GM23338 (cell line): ENCODE measurements around the gene ALDH1A2. TPM values are rescaled to one million over a fixed set of nuclear protein-coding genes. Genes with fewer than 3 reads are reported as not detected.
"Not testable (repeated sequence)": the region's sequence is repeated elsewhere in the genome, so short reads cannot be mapped to it uniquely, and the experiment has no call there.

Experiments
- ATAC-seq: fragments of 200-7000 bp; cut with Tn5 transposase; 3 replicates; pipeline ENCODE4 v1.9.1; 2020
- DNase-seq: peaks from one replicate; pipeline ENCODE4 v3.0.0-alpha.2; 2015; ENCODE audit warnings: low spot score
- H2AFZ ChIP-seq: fragments of 200-600 bp; sonication (generic); 2 replicates; pipeline ENCODE4 v1.8.0; 2016; ENCODE audit warnings: antibody characterized with exemption, mild to moderate bottlenecking, moderate library complexity
- H3F3A ChIP-seq: fragments of 200-600 bp; sonication (generic); replicated peaks from 2 replicates; pipeline ENCODE4 v1.8.0; 2017; ENCODE audit warnings: antibody characterized with exemption, mixed run types, low read depth
- H3K27ac ChIP-seq: fragments of 200-600 bp; sonication (generic); 2 replicates; pipeline ENCODE4 v1.6.1; 2016; ENCODE audit warnings: low read depth
- H3K27me3 ChIP-seq: fragments of 200-600 bp; sonication (generic); 2 replicates; pipeline ENCODE4 v1.8.0; 2016; ENCODE audit warnings: mild to moderate bottlenecking, mixed run types, moderate library complexity; ENCODE audit not compliant: insufficient read depth
- H3K36me3 ChIP-seq: fragments of 200-600 bp; sonication (generic); 2 replicates; pipeline ENCODE4 v1.8.0; 2016; ENCODE audit warnings: mild to moderate bottlenecking; ENCODE audit not compliant: insufficient read depth
- H3K4me1 ChIP-seq: fragments of 200-600 bp; sonication (generic); 2 replicates; pipeline ENCODE4 v1.8.0; 2016; ENCODE audit warnings: mild to moderate bottlenecking, moderate library complexity; ENCODE audit not compliant: insufficient read depth
- H3K4me2 ChIP-seq: fragments of 200-600 bp; sonication (generic); 2 replicates; pipeline ENCODE4 v1.7.1; 2017; ENCODE audit warnings: mixed run types
- H3K4me3 ChIP-seq: fragments of 200-600 bp; sonication (generic); 2 replicates; pipeline ENCODE4 v1.6.1; 2016; ENCODE audit warnings: mixed run types
- H3K79me2 ChIP-seq: fragments of 200-600 bp; sonication (generic); replicated peaks from 2 replicates; pipeline ENCODE4 v1.8.0; 2017; ENCODE audit warnings: mild to moderate bottlenecking; ENCODE audit not compliant: insufficient read depth
- H3K9me2 ChIP-seq: fragments of 200-600 bp; sonication (generic); 2 replicates; pipeline ENCODE4 v1.8.0; 2017; ENCODE audit not compliant: insufficient read depth
- H4K20me1 ChIP-seq: fragments of 200-600 bp; sonication (generic); replicated peaks from 2 replicates; pipeline ENCODE4 v1.8.0; 2017; ENCODE audit warnings: mild to moderate bottlenecking; ENCODE audit not compliant: insufficient read depth
- H3K27ac Mint-ChIP-seq: 2 replicates; pipeline ENCODE4 v1.8.0; 2020; ENCODE audit warnings: inconsistent platforms, mild to moderate bottlenecking, moderate library complexity, mixed read lengths
- H3K27me3 Mint-ChIP-seq: 3 replicates; pipeline ENCODE4 v1.8.0; 2022; ENCODE audit warnings: low read depth, mild to moderate bottlenecking, moderate library complexity, mixed read lengths, inconsistent platforms; ENCODE audit not compliant: insufficient read depth, poor library complexity
- H3K36me3 Mint-ChIP-seq: 3 replicates; pipeline ENCODE4 v1.8.0; 2021; ENCODE audit warnings: low read depth, mild to moderate bottlenecking, inconsistent platforms, moderate library complexity, mixed read lengths
- H3K4me1 Mint-ChIP-seq: 3 replicates; pipeline ENCODE4 v1.8.0; 2020; ENCODE audit warnings: mild to moderate bottlenecking, inconsistent platforms, mixed read lengths
- H3K4me3 Mint-ChIP-seq: 3 replicates; pipeline ENCODE4 v1.8.0; 2021; ENCODE audit warnings: moderate library complexity, mild to moderate bottlenecking, inconsistent platforms, mixed read lengths
- H3K9me3 Mint-ChIP-seq: 3 replicates; pipeline ENCODE4 v1.8.0; 2020; ENCODE audit warnings: moderate library complexity, mild to moderate bottlenecking, inconsistent platforms, mixed read lengths
- EZH2 ChIP-seq: fragments of 200-600 bp; sonication (generic); IDR thresholded peaks from one replicate; pipeline ENCODE4 v1.8.0; 2017; ENCODE audit warnings: antibody characterized with exemption, mild to moderate bottlenecking, low read depth; ENCODE audit not compliant: unreplicated experiment
- EZH2phosphoT487 ChIP-seq: fragments of 200-600 bp; sonication (generic); IDR thresholded peaks from one replicate; pipeline ENCODE4 v1.8.1; 2018; ENCODE audit warnings: antibody characterized with exemption; ENCODE audit not compliant: unreplicated experiment
- JUNB ChIP-seq: IDR thresholded peaks from one replicate; pipeline ENCODE4 v1.6.1; 2016; ENCODE audit warnings: antibody characterized with exemption; ENCODE audit not compliant: unreplicated experiment
- NANOG ChIP-seq: IDR thresholded peaks from 2 replicates; pipeline ENCODE4 v1.6.1; 2016; ENCODE audit warnings: antibody characterized with exemption, borderline replicate concordance
- POLR2AphosphoS5 ChIP-seq: IDR thresholded peaks from 2 replicates; pipeline ENCODE4 v1.6.1; 2016; ENCODE audit warnings: antibody characterized with exemption, low read depth
- STAT1 ChIP-seq: IDR thresholded peaks from one replicate; pipeline ENCODE4 v1.6.1; 2016; ENCODE audit warnings: antibody characterized with exemption; ENCODE audit not compliant: unreplicated experiment
- ZNF114 ChIP-seq: fragments of 250-450 bp; sonication (Bioruptor Pico); IDR thresholded peaks from 2 replicates; pipeline ENCODE4 v1.5.0; 2020; ENCODE audit warnings: mild to moderate bottlenecking, moderate library complexity
- ZNF331 ChIP-seq: fragments of 250-450 bp; sonication (Bioruptor Pico); IDR thresholded peaks from 2 replicates; pipeline ENCODE4 v1.5.0; 2020; ENCODE audit warnings: low read depth, mild to moderate bottlenecking, moderate library complexity
- polyA plus RNA-seq: library from polyadenylated mRNA; unstranded; fragments of >200 nt; fragmentation: Nextera tagmentation; extraction: Ambion mirVana; gene quantifications from 2 replicates; pipeline ENCODE4 v1.2.1, GENCODE V29; 2016
- total RNA-seq: library from RNA; depleted of rRNA; stranded (reverse); fragments of >200 nt; shearing (Covaris generic); gene quantifications from 2 replicates; pipeline ENCODE4 v1.2.3, GENCODE V29; 2014
- TF ChIP-seq, protein P1 (sequence below): IDR thresholded peaks from one replicate; pipeline ENCODE4 v1.6.1; 2018; ENCODE audit warnings: antibody characterized with exemption; ENCODE audit not compliant: unreplicated experiment
- TF ChIP-seq, protein P2 (sequence below): IDR thresholded peaks from 2 replicates; pipeline ENCODE4 v1.6.1; 2016; ENCODE audit warnings: antibody characterized with exemption
- TF ChIP-seq, protein P3 (sequence below), 2 experiments: fragments of 200-600 bp in 1 of 2; sonication (generic) in 1 of 2; conservative IDR thresholded peaks; 2 replicates each; pipeline versions ENCODE4 v1.5.1 to v1.6.1; 2016 to 2017; ENCODE audit warnings: antibody characterized with exemption in 2 of 2, low read depth in 2 of 2, mild to moderate bottlenecking in 2 of 2, moderate library complexity in 1 of 2

Gene ALDH1A2
- total and polyA plus RNA-seq, 2 experiments from 2014 or later = 0.80 TPM; not detected in 1

DNA sequence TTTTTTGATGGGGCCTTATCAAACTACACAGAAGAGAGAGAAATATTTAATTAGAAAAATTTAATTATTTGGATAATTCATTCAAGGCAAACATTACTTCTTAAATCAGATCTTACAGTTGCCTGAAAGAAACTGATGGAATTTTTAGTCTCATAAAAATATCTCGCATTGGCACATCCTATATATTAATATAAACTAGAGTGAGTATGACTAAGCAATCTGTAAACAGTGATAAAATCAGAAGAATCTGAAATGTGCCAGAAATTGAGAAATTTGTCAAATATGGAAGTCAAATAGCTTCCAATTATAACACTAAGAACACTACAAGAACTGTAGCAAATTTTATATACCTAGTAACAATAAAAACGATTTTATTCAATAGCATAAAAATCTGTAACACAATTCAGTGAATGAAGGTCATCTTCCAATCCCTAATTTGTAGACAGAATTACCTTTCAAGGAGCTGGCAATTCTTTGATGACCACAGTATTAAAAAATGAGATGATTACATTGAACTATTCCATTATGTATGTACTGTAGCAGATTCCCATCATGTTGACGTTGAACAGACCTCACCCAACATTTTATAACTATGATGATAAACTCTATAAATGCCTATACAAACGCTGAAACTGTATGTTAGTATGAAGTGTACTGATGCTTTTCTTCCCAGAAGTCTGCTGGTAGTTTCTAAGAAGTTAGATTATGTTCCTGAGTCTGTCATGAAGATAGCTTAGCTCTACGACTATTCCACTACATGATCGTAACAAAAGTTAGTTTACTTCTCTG is 63.0 kb downstream of the ALDH1A2 start (continued):
- TF ChIP-seq, protein P1, sequence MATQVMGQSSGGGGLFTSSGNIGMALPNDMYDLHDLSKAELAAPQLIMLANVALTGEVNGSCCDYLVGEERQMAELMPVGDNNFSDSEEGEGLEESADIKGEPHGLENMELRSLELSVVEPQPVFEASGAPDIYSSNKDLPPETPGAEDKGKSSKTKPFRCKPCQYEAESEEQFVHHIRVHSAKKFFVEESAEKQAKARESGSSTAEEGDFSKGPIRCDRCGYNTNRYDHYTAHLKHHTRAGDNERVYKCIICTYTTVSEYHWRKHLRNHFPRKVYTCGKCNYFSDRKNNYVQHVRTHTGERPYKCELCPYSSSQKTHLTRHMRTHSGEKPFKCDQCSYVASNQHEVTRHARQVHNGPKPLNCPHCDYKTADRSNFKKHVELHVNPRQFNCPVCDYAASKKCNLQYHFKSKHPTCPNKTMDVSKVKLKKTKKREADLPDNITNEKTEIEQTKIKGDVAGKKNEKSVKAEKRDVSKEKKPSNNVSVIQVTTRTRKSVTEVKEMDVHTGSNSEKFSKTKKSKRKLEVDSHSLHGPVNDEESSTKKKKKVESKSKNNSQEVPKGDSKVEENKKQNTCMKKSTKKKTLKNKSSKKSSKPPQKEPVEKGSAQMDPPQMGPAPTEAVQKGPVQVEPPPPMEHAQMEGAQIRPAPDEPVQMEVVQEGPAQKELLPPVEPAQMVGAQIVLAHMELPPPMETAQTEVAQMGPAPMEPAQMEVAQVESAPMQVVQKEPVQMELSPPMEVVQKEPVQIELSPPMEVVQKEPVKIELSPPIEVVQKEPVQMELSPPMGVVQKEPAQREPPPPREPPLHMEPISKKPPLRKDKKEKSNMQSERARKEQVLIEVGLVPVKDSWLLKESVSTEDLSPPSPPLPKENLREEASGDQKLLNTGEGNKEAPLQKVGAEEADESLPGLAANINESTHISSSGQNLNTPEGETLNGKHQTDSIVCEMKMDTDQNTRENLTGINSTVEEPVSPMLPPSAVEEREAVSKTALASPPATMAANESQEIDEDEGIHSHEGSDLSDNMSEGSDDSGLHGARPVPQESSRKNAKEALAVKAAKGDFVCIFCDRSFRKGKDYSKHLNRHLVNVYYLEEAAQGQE = no peak

DNA sequence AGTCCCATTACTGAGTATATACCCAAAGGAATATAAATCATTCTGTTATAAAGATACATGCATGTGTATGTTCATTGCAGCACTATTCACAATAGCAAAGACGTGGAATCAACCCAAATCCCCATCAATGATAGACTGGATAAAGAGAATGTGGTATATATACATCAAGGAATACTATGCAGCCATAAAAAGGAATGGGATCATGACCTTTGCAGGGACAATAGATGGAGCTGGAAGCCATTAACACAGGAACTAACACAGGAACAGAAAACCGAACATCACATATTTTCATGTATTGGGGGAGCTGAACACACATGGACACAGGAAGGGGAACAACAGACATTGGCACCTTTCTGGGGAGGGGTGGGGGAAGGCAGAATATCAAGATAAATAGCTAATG is 65.8 kb downstream of the ALDH1A2 start:
- not testable (repeated sequence) for H3F3A ChIP-seq, H3K79me2 ChIP-seq, H3K36me3 Mint-ChIP-seq, H4K20me1 ChIP-seq, H3K9me2 ChIP-seq, H3K27me3 Mint-ChIP-seq, ATAC-seq, H3K4me1 Mint-ChIP-seq, H3K4me3 ChIP-seq, H3K4me1 ChIP-seq, H2AFZ ChIP-seq, H3K4me3 Mint-ChIP-seq, H3K27me3 ChIP-seq, H3K36me3 ChIP-seq, H3K27ac Mint-ChIP-seq, H3K4me2 ChIP-seq, H3K27ac ChIP-seq, DNase-seq
- peaks cover 11% of the 10 kb centered on the region; the same call in 2 of the 3 replicates for H3K9me3 Mint-ChIP-seq

DNA sequence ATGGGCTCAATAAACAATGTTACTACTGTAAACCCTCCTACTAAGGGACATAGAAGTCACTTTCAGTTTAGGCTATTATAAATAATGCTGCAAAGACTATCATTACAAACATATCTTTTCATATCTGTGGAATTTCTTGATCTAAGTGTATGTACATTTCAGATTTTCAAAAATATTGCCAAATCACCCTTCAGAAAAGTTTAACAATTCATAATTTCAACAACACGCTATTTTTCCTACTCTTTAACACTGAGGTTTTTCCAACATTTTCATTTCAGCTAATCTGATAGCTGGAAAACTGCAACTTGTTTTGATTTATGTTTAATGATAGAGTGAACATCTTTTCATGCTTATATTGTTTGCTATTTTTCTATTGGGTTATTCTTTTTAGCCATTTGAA is 69.0 kb downstream of the ALDH1A2 start:
- H3K27me3 ChIP-seq = no peaks in the 10 kb centered on the region
- Mint-ChIP-seq H3K27ac (no peak overlapping the region), H3K9me3 (peaks cover 11% of the 10 kb centered on the region; the same call in 2 of the 3 replicates), H3K27me3 (no peaks in the 10 kb centered on the region), H3K4me3 (no peak overlapping the region), H3K36me3 (no peaks in the 10 kb centered on the region), H3K4me1 (no peaks in the 10 kb centered on the region)
- DNase-seq (no peak), ATAC-seq (no peak)
- H3K4me3 ChIP-seq = no peak overlapping the region
- H3K27ac ChIP-seq = no peak overlapping the region
- no peak overlapping the region for H2AFZ ChIP-seq
- no peaks in the 10 kb centered on the region for H3K36me3 ChIP-seq
- no peak overlapping the region for H3K4me2 ChIP-seq
- no peaks in the 10 kb centered on the region for H3K79me2 ChIP-seq
- H4K20me1 ChIP-seq = no peaks in the 10 kb centered on the region
- H3K9me2 ChIP-seq = no peaks in the 10 kb centered on the region
- no peaks in the 10 kb centered on the region for H3F3A ChIP-seq
- H3K4me1 ChIP-seq = no peaks in the 10 kb centered on the region
- TF ChIP-seq ZNF114 (no peak), POLR2AphosphoS5 (no peak), STAT1 (no peak), JUNB (no peak), EZH2phosphoT487 (no peak), EZH2 (no peak), NANOG (no peak), ZNF331 (CRISPR knock-in tag) (no peak)
- TF ChIP-seq, protein P2, sequence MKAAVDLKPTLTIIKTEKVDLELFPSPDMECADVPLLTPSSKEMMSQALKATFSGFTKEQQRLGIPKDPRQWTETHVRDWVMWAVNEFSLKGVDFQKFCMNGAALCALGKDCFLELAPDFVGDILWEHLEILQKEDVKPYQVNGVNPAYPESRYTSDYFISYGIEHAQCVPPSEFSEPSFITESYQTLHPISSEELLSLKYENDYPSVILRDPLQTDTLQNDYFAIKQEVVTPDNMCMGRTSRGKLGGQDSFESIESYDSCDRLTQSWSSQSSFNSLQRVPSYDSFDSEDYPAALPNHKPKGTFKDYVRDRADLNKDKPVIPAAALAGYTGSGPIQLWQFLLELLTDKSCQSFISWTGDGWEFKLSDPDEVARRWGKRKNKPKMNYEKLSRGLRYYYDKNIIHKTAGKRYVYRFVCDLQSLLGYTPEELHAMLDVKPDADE = no peak
- TF ChIP-seq, protein P1 = no peak
- TF ChIP-seq, protein P3, sequence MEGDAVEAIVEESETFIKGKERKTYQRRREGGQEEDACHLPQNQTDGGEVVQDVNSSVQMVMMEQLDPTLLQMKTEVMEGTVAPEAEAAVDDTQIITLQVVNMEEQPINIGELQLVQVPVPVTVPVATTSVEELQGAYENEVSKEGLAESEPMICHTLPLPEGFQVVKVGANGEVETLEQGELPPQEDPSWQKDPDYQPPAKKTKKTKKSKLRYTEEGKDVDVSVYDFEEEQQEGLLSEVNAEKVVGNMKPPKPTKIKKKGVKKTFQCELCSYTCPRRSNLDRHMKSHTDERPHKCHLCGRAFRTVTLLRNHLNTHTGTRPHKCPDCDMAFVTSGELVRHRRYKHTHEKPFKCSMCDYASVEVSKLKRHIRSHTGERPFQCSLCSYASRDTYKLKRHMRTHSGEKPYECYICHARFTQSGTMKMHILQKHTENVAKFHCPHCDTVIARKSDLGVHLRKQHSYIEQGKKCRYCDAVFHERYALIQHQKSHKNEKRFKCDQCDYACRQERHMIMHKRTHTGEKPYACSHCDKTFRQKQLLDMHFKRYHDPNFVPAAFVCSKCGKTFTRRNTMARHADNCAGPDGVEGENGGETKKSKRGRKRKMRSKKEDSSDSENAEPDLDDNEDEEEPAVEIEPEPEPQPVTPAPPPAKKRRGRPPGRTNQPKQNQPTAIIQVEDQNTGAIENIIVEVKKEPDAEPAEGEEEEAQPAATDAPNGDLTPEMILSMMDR (conservative IDR thresholded peaks at IDR 0.05; ENCODE audit: low read depth in 2 of 2) = no peak
